HG03108 (cell line): ENCODE measurements around the gene ULBP2.
"Not testable (repeated sequence)": the region's sequence is repeated elsewhere in the genome, so short reads cannot be mapped to it uniquely, and the experiment has no call there.

Source experiments
- ATAC-seq: cut with Tn5 transposase; IDR thresholded peaks from one replicate; pipeline ENCODE4 v1.9.1; 2021; ENCODE audit warnings: moderate library complexity; ENCODE audit not compliant: unreplicated experiment

ULBP2 gene

DNA sequence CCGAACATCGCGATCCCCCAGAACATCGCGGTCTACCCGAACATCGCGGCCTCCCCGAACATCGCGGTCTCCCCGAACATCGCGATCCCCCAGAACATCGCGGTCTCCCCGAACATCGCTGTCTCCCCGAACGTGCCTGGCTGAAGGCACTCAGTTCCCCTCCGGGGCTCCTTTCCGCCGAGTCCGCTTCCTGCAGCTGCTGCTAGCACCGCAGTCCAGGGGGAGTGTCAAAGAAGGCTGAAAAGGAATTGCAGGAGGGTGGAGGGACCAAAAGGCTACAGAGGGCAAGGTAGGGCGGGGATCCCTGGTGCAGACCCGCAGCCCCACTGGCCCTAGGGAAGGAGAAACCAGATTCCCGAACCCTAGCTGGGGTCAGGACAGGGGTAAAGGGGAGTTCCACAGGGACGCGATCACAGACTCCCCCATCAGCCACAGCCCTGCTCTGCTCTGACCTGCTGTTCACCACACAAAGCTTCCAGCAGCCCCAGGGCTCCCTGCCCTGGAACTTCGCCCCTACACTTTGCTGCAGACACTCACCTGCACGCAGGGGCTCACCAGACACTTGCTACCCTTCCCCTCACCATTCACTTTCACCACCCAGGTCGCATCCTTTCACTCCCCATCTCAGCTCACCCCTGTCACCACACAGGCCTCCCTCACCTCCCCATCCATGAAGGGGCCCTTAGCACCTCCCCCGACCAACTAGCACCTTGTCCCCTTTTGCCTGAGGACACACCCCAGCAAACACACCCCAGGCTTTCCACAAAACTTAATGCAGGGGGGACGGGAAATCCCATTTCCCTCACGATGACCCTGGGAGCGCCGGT is 23.6 kb downstream of the ULBP2 start:
- no peak for ATAC-seq

DNA sequence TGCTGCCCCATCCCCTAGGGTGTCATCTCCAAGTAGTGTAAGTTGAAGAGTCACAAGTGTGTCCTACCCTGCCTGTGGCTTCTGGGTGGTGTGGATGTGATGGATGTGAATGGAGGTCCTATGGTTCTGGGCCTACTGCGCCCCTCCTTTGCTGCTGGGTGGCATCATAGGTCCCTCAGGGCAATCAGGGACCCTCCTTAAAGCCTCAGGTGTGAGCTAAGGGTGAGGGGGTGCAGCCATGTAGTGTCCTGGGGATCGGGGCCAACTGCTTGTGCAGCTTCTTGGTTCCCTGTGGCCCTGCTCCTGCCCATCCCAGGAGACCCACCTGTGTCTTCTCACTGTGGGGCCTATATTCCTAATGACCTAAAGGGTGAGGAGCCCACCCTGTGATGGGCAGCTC is 24.5 kb downstream of the ULBP2 start:
- not testable (repeated sequence) for ATAC-seq

DNA sequence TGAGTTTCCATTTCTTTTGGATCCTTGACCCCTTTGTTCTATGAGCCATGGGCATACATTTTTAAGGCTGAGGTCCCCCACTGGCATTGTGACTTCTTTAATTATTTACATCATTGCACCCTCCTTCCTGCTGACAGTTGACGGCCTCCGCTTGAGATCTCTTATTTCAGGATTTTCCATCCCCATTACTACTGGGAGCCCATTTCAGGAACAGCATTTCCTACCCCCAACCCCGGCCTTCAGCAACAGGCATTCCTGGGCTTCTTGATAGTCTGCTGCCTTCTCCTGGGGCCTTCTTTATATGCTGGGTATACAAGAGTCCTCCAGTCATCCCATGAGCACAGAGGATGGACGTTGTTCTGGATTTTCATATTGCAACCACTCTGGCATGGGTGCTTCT is 25.8 kb downstream of the ULBP2 start:
- no peak for ATAC-seq

DNA sequence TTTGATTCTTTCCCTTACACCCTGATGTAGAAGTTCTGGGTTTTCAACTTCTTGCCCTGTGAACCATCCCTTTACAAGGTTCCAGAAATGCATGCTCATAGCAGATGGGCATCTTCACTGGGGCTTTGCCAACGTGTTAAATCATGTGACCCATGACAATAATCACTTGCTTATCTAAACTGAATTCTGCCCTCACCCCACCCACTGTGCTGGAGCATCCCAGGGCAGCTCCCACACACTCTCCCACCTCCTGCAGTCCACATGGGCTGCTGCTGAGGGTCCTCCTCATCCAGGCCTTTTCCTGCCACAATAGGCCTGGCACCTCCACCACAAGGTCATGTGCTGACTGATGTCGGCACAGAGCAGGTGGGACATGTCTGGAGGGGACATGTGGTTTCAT is 26.2 kb downstream of the ULBP2 start:
- ATAC-seq = not testable (repeated sequence)

DNA sequence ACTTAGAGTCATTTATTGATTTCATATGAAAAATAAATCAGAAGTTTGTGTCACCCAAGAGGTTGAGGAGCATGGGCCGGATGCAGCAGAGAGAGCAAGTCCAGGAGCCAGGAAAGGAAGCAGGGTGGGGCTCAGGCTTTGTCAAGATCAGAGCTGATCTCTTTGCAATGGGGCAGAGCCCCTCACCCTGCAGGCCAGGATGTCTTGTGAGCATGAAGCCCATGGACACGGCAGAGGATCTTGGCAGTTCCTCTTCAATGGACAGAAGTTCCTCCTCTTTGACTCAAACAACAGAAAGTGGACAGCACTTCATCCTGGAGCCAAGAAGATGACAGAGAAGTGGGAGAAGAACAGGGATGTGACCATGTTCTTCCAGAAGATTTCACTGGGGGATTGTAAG is 27.1 kb downstream of the ULBP2 start:
- not testable (repeated sequence) for ATAC-seq

DNA sequence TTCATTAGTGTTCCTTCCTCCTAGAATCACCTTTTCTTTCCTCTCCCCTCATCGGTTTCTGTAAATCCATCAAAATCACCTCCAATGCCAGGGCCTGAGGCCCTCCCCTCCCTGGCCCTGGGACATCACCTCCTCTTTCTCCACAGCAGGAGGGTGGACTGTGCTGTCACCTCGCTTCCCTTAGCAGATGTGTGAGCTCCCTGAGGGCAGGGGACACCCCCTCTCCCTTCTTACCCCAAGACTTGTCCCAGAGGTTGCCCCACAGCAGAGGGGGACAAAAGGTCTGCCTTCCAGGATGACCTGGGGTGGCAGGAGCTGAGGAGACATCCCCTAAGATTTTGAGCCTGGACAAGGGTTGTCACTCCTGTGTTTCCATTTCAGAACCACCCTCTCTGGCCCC is 27.8 kb downstream of the ULBP2 start:
- ATAC-seq = no peak

DNA sequence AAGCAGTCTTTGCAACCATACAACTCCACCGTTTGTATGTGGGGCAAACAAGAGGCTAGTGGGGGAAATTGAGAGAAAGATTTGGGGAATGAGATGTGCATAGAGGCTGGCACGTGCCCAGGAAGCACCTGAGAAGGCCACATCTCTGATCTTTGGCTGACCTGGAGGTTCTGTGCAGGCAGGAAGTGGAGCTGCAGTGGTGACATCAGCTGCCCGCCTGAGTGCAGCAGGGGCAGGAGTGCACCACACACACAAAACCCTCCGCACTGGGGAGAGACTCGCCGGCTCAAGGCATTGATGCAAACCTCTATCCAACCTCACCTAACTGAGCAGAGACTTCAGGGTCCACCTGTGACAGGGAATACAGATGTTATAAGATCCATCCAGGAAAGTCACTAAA is 32.6 kb downstream of the ULBP2 start:
- not testable (repeated sequence) for ATAC-seq

DNA sequence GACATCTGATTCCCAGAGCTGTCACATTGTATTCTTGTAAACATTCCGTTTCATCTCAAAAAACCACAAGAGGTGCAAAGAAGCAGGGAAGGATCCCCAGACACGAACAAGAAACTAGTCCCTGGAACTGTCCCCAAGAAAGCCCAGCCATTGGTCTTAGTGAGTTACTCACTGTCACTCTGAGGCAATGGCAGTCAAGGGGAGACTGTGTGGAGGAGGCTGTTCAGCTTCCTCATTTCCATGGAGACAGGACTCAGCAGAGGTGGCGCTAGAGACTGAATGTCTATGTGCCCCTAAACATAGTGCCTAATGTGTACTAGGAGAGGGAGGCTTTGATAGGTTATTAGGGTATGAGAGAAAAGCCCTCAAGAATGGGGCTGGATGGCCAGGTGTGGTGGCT is 33.0 kb downstream of the ULBP2 start:
- ATAC-seq = no peak

DNA sequence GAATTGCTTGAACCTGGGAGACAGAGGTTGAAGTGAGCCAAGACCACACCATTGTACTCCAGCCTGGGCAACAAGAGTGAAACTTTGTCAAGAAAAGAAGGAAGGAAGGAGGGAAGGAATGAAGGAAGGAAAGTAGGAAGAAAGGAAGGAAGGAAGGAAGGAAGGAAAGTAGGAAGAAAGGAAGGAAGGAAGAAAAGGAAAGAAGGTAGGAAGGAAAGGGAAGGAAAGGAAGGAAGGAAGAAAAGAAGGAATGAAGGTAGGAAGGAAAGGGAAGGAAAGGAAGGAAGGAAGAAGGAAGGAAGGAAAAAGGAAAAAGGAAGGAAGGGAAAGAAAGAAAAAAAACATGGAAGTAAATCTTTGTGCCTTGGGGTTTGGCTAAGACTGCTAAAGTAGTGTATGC is 33.6 kb downstream of the ULBP2 start:
- ATAC-seq = no peak

DNA sequence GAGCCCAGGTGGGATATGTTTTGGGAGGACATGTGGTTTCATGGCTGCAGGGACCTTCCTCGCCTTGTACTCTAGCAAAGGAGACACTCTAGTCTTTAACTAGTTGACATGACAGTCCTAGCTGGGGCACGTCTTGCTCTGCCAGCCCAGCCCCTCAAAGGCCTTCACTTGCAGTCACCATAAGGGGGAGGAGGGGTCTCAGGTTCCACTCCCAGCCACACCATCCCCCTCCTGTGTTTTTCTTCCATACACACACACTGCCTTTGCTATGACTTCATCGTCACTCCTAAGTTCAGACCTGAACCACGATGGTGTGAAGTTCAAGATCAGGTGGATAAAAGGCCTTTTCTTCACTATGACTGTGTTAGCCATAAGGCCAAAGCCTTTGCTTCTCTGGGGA is 35.4 kb downstream of the ULBP2 start:
- ATAC-seq = no peak

DNA sequence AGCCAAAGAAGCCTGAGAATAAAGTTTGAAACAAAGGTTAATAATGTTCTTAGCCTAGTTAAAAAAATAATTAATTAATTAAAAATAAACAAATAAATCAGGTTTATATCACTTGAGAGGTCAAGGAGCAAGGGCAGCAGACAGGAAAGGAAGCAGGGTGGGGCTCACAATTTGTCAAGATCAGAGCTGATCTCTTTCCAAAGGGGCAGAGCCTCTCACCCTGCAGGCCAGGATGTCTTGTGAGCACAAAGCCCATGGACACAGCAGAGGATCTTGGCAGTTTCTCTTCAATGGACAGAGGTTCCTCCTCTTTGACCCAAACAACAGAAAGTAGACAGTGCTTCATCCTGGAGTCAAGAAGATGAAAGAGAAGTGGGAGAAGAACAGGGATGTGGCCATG is 36.8 kb downstream of the ULBP2 start:
- ATAC-seq = no peak

DNA sequence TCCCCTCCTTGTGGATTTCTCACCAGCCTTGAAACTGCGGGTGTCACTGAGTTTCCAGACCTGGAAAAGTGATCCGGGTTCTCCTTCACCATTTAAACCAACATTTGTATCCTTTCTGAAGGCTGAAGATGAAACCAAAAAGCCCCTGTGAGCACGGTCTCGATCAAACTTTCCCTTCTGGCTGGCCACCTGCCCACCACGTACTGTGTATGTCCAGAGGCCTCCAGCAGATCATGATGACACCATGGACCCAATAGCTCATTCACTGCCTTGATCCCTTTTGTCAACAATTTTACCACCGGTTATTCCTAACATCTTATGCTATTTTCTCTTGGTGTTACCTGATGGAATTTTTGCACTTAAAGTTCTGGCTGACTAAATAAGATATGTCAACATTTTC is 37.5 kb downstream of the ULBP2 start:
- no peak for ATAC-seq

DNA sequence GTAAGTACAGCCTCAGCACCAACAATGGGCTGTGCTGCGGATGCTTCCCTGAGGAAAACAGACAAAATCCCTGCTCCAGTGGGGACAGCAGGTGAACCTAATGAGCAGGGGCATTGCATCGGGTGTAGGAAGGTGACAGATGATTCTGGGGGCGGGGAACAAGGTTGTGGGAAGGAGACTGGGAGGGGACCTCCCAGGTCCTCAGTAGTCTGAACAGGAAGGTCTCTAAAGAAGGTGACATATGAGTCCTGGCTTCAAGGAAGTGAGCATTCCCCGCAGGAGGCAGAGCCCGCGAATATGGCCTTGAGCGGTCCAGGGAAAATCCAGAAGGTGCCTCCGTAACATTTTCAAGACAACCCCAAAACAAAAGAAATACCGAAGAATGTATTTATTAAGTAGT is 41.3 kb downstream of the ULBP2 start:
- no peak for ATAC-seq

DNA sequence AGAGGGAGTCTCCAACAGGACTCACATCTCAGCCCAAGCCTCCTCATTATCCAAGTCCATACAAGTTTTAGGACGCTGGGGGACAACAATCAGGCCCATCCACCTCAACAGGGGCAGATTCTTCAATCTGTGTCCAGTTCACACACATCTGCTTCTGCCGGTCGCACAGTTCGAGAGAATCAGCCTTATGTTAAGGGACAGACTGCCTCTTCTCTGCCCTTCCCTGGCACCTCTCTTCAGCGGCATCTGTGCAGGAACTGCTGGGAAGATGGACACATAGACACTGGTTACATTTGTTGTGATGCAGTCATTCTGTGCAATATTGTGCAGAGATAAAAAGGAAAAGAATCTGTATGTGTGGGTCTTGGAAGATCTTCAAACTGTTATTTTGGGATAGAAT is 43.0 kb downstream of the ULBP2 start:
- ATAC-seq = no peak

DNA sequence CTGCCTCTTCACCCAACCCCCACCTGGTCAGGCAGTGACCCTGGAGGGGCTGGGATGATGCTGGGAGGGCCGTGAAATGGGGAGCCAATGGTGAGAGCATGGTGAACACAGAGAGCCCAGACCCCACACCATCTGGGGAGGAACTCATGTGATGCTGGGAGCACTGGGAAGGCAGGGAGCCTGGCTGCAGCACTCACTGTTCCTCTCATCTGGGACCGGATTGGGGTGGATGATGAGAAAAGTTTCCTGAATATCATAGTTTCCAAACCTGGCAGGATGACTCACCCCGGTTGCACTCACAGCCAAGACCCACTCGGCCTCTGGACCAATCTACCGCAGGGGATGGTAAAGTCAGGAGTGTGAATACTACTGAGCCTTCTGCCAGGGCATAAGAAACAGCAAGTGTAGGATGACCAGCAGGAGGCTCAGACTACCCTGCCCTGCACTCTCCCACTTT is 43.7 kb downstream of the ULBP2 start:
- no peak for ATAC-seq

DNA sequence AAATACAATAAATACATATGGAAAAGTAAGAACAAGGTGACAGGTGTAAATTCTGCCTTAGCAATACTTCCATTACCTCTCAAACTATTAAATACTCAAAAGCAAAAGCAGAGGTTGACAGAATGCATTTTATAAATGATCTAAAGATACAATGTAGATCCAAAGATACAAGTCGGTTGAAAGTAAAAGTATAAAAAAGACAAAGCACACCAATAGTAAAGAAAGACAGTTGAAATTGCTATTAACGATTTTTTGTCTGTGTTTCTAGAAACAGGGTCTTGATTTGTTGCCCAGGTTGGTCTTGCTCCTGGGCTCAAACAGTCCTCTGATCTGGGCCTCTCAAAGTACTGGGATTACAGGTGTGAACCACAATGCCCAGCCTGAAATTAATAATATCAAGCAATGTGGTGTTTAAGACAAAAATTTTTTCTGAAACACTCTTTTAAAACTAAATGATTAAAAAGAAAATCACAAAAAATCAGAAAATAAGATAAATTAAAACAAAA is 45.8 kb downstream of the ULBP2 start:
- no peak for ATAC-seq

DNA sequence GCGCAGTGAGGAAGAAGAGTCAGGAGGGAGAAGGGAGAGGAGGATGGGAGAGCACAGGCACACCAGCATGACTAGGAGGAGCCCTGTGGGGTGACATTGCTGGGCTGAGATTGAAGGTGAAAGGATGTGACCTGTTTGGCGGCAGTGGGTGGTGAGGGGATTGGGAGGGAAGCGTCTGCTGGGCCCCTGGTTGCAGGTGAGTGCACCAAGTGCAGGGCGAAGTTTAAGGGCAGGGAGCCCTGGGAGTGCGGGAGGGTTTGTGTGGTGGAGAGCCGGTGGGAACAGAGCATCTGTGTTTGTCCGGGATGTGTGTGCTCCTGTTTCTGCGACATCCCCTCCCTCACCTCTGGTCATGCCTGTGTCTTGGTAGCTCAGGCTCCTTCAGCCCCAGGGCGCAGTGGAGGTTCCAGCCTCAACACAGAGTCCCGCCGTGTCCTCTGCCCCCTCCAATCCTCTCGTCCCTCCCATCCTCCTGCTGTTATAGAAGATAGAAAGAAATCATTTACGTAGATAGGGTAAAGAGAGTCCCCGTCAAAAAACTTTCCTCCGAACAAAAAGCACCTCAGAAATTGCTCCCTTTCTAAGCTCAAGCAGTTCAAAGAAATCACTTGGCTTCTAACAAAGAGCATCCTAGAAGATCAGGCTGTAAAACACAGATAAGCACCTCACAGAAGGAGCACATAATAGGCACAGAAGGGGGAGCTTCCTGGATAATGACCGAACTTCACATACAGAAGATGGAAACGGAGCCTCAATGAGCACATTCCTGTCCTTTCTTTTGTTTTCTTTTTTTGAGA is 46.9 kb downstream of the ULBP2 start:
- no peak for ATAC-seq

DNA sequence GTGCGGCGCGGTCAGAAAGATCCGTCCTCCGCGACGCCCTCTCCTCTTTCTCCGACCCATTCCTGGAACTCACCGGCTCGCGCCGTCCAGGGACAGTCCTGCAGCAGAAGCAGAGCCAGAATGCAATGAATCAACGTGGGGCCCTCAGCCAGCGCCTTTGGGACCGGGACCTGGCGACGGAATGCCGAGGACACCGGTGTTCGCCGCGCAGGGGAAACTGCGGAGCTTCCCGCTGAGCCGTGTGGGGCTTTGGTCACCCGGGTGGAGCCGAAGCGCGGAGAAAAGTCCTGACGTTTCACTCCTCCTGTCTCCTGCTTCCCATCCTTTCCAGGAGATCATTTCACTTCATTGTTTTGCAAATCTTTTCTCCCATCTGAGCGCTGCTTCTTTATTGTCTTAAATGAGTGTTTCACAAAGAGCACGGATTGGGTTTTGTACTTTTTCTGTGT is 48.4 kb downstream of the ULBP2 start:
- ATAC-seq = no peak

DNA sequence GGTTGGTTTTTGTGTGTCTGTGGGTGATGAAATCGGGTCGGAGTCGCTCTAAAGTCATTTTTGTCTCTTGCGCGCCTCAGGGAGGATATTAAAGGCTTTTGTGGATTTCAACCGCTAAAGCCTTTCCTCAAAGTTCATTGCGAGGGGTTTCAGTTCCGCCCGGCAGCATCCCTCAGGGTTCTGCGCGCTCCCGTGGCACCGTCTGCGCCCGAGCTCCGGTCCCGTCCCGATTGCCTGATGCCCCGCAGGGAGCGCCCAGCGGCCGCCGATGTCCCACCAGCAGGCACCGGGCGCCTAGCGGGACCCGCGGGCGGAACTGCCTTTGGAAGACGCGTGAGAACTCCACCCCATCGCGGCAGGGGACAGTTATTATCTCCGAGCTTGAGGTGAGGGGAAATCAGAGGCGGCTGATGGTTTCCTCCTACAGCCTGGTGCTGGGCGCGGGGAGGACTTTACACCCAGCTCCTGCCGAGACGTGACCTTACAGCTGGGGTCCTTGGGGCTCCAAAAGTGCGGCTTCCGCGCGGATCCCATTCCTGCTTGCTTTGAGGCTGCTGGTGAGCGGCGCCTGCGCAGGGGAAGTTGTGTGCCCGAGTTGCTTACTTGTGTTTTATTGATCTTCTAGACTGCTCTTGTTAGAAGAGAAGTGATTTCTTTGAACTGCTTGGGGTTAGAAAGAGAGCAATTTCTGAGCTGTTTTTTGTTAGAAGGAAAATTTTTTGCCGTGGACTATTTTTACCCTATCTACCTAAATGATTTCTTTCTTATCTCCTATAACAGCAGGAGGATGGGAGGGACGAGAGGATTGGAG is 49.1 kb downstream of the ULBP2 start:
- no peak for ATAC-seq

DNA sequence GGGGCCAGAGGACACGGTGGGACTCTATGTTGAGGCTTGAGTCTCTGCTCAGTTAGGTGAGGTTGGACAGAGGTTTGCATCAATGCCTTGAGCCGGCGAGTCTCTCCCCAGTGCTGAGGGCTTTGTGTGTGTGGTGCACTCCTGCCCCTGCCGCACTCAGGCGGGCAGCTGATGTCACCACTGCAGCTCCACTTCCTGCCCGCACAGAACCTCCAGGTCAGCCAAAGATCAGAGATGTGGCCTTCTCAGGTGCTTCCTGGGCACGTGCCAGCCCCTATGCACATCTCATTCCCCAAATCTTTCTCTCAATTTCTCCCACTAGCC is 49.6 kb downstream of the ULBP2 start:
- not testable (repeated sequence) for ATAC-seq

DNA sequence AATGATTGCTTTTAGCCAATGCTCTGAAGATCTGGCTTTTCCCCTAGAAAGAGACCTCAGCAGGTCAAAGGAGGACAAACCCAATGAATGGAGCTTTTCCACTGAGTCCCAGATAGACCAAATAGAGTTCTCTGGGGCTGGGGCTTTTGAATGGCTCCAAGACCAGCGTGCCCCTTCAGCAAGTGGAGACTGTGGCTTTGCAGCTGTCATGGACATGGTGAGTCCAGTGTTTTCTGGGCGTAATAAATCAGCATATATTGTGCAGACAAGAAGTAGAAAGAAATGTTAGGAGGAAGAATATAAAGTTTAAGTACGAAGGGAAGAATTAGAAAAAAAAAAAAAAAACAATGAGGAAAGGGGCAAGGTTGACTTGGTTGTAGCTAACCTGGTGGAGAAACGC is 50.0 kb downstream of the ULBP2 start:
- no peak for ATAC-seq
